Mammary epithelial cell (primary cell): ENCODE data around the gene FOXI1.

Source experiments
- CTCF ChIP-seq, 2 donors: IDR thresholded peaks in 1 of 2; conservative IDR thresholded peaks in 1 of 2; 2 replicates each; pipeline ENCODE4 v1.5.1; 2011 to 2012; ENCODE audit warnings: inconsistent platforms in 2 of 2, low read length in 2 of 2, mild to moderate bottlenecking in 2 of 2, control low read depth in 1 of 2, low read depth in 1 of 2; ENCODE audit not compliant: insufficient read depth in 1 of 2; ENCODE audit errors: extremely low read depth in 1 of 2
- EZH2 ChIP-seq: IDR thresholded peaks from 2 replicates; pipeline ENCODE4 v1.6.1; 2012; ENCODE audit warnings: low read length, inconsistent platforms, borderline replicate concordance

- TF ChIP-seq CTCF (conservative IDR thresholded peaks at IDR 0.05 in 1 of 2, IDR thresholded peaks at IDR 0.05 in 1 of 2; ENCODE audit: extremely low read depth in 1 of 2, insufficient read depth in 1 of 2, low read depth in 1 of 2, low read length in 2 of 2): no peak
- no peak for TF ChIP-seq EZH2
Observed at GRCh38 chr5:170076739-170077138, 29.0 kb upstream of the FOXI1 start.
